H9 (cell line): Measurements from ENCODE around the gene FHOD3. TPM values are rescaled to one million over a fixed set of nuclear protein-coding genes. Genes with fewer than 3 reads are reported as not detected.

Experiments
- DNase-seq: peaks from one replicate; pipeline ENCODE4 v3.0.0-alpha.2; 2017
- H2AFZ ChIP-seq: one replicate; pipeline ENCODE4 v1.6.1; 2013; ENCODE audit warnings: mild to moderate bottlenecking, low read length, control low read depth, moderate library complexity
- H2AK5ac ChIP-seq: 2 replicates; pipeline ENCODE4 v1.6.1; 2013; ENCODE audit warnings: low read length, control low read depth, mixed read lengths; ENCODE audit not compliant: insufficient read length
- H2BK120ac ChIP-seq: one replicate; pipeline ENCODE4 v1.6.1; 2013; ENCODE audit warnings: low read depth, mild to moderate bottlenecking, low read length, control low read depth, inconsistent platforms; ENCODE audit not compliant: poor library complexity, severe bottlenecking
- H2BK12ac ChIP-seq: 2 replicates; pipeline ENCODE4 v1.6.1; 2013; ENCODE audit warnings: low read length, control low read depth, mixed read lengths, low read depth; ENCODE audit not compliant: insufficient read length
- H2BK15ac ChIP-seq: 2 replicates; pipeline ENCODE4 v1.6.1; 2013; ENCODE audit warnings: low read depth, low read length, control low read depth
- H2BK20ac ChIP-seq: one replicate; pipeline ENCODE4 v1.6.1; 2013; ENCODE audit warnings: low read depth, mild to moderate bottlenecking, low read length, control low read depth, inconsistent platforms; ENCODE audit not compliant: poor library complexity, severe bottlenecking
- H2BK5ac ChIP-seq: 2 replicates; pipeline ENCODE4 v1.6.1; 2013; ENCODE audit warnings: low read length, control low read depth, mixed read lengths; ENCODE audit not compliant: insufficient read length
- H3K14ac ChIP-seq: 2 replicates; pipeline ENCODE4 v1.6.1; 2013; ENCODE audit warnings: low read length, control low read depth; ENCODE audit not compliant: insufficient read depth
- H3K18ac ChIP-seq: 2 replicates; pipeline ENCODE4 v1.6.1; 2013; ENCODE audit warnings: low read depth, mild to moderate bottlenecking, mixed read lengths, low read length, control low read depth; ENCODE audit not compliant: insufficient read length
- H3K23ac ChIP-seq: 2 replicates; pipeline ENCODE4 v1.6.1; 2013; ENCODE audit warnings: low read length, control low read depth, mixed read lengths, low read depth; ENCODE audit not compliant: insufficient read length
- H3K23me2 ChIP-seq: 2 replicates; pipeline ENCODE4 v1.6.1; 2013; ENCODE audit warnings: low read depth, mild to moderate bottlenecking, mixed read lengths, low read length, control low read depth; ENCODE audit not compliant: insufficient read length, poor library complexity, severe bottlenecking
- H3K27ac ChIP-seq: 2 replicates; pipeline ENCODE4 v1.5.1; 2013; ENCODE audit warnings: low read length, control low read depth, mixed read lengths, low read depth; ENCODE audit not compliant: insufficient read length
- H3K27me3 ChIP-seq: 2 replicates; pipeline ENCODE4 v1.6.1; 2013; ENCODE audit warnings: low read length, control low read depth, inconsistent platforms; ENCODE audit not compliant: insufficient read depth
- H3K4ac ChIP-seq: 2 replicates; pipeline ENCODE4 v1.6.1; 2013; ENCODE audit warnings: low read depth, mild to moderate bottlenecking, control low read depth, inconsistent platforms, low read length, moderate library complexity
- H3K4me1 ChIP-seq: 2 replicates; pipeline ENCODE4 v1.6.1; 2013; ENCODE audit warnings: low read length, control low read depth, inconsistent platforms; ENCODE audit not compliant: insufficient read depth
- H3K4me2 ChIP-seq: 2 replicates; pipeline ENCODE4 v1.6.1; 2013; ENCODE audit warnings: low read length, control low read depth, mixed read lengths; ENCODE audit not compliant: insufficient read length, insufficient read depth
- H3K56ac ChIP-seq: 2 replicates; pipeline ENCODE4 v1.6.1; 2013; ENCODE audit warnings: low read depth, mild to moderate bottlenecking, mixed read lengths, low read length, control low read depth; ENCODE audit not compliant: insufficient read length
- H3K79me1 ChIP-seq: 2 replicates; pipeline ENCODE4 v1.6.1; 2013; ENCODE audit warnings: low read depth, mild to moderate bottlenecking, moderate library complexity, low read length, control low read depth, inconsistent platforms; ENCODE audit not compliant: insufficient read depth, poor library complexity, severe bottlenecking
- H3K79me2 ChIP-seq: 2 replicates; pipeline ENCODE4 v1.6.1; 2013; ENCODE audit warnings: low read length, control low read depth, inconsistent platforms; ENCODE audit not compliant: insufficient read depth
- H3K9ac ChIP-seq: 2 replicates; pipeline ENCODE4 v1.6.1; 2013; ENCODE audit warnings: low read length, control low read depth, mixed read lengths; ENCODE audit not compliant: insufficient read length; ENCODE audit errors: extremely low read depth
- H3K9me3 ChIP-seq: one replicate; pipeline ENCODE4 v1.6.1; 2013; ENCODE audit warnings: low read depth, low read length, inconsistent platforms; ENCODE audit not compliant: control insufficient read depth
- H3T11ph ChIP-seq: one replicate; pipeline ENCODE4 v1.6.1; 2013; ENCODE audit warnings: mild to moderate bottlenecking, low read length, control low read depth, inconsistent platforms
- H4K20me1 ChIP-seq: one replicate; pipeline ENCODE4 v1.6.1; 2013; ENCODE audit not compliant: control insufficient read depth, insufficient read length, insufficient read depth
- H4K5ac ChIP-seq: 2 replicates; pipeline ENCODE4 v1.6.1; 2013; ENCODE audit warnings: low read depth, mild to moderate bottlenecking, mixed read lengths, low read length, control low read depth; ENCODE audit not compliant: insufficient read length
- H4K8ac ChIP-seq: replicated peaks from 2 replicates; pipeline ENCODE4 v1.6.1; 2013; ENCODE audit warnings: low read length, control low read depth, mixed read lengths, low read depth; ENCODE audit not compliant: insufficient read length
- H4K91ac ChIP-seq: 2 replicates; pipeline ENCODE4 v1.6.1; 2013; ENCODE audit warnings: low read depth, mild to moderate bottlenecking, moderate library complexity, mixed read lengths, low read length, control low read depth; ENCODE audit not compliant: insufficient read length
- H3K27ac Mint-ChIP-seq, 3 experiments: 2 replicates in 2 of 3; 3 replicates in 1 of 3; pipeline ENCODE4 v1.8.0; 2020 to 2021; ENCODE audit warnings: mixed read lengths in 3 of 3, mild to moderate bottlenecking in 1 of 3, moderate library complexity in 1 of 3
- H3K27me3 Mint-ChIP-seq: 2 replicates; pipeline ENCODE4 v1.8.0; 2021; ENCODE audit warnings: low read depth, mild to moderate bottlenecking, moderate library complexity, mixed read lengths
- H3K36me3 Mint-ChIP-seq, 3 experiments: 2 replicates in 2 of 3; 3 replicates in 1 of 3; pipeline ENCODE4 v1.8.0; 2020 to 2021; ENCODE audit warnings: low read depth in 3 of 3, mixed read lengths in 3 of 3; ENCODE audit not compliant: insufficient read depth in 1 of 3
- H3K4me1 Mint-ChIP-seq, 2 experiments: 2 replicates each; pipeline ENCODE4 v1.8.0; 2020; ENCODE audit warnings: mixed read lengths in 2 of 2
- H3K4me3 Mint-ChIP-seq, 2 experiments: 2 replicates in 1 of 2; 3 replicates in 1 of 2; pipeline ENCODE4 v1.8.0; 2020 to 2021; ENCODE audit warnings: mild to moderate bottlenecking in 2 of 2, mixed read lengths in 2 of 2, moderate library complexity in 1 of 2
- H3K9me3 Mint-ChIP-seq, 2 experiments: 2 replicates in 1 of 2; 3 replicates in 1 of 2; pipeline ENCODE4 v1.8.0; 2020; ENCODE audit warnings: mild to moderate bottlenecking in 2 of 2, mixed read lengths in 2 of 2, moderate library complexity in 1 of 2
- WGBS: extraction: QIAGEN DNeasy Blood & Tissue Kit; methylation state at CpG from one replicate; pipeline ENCODE4 v1.1.7; 2013; ENCODE audit warnings: missing lambda C conversion rate, low lambda C conversion rate, mixed read lengths; ENCODE audit not compliant: insufficient read length; ENCODE audit errors: extremely low coverage; 5-methylcytosine and 5-hydroxymethylcytosine counted together
- total RNA-seq: library from RNA; stranded (reverse); gene quantifications from 2 replicates; pipeline ENCODE4 v1.2.1, GENCODE V29; 2021
- TF ChIP-seq, protein P1 (sequence below): fragments of 200-600 bp; sonication (generic); conservative IDR thresholded peaks from 3 replicates; pipeline ENCODE4 v1.8.0; 2021; ENCODE audit warnings: antibody characterized with exemption, mild to moderate bottlenecking

The FHOD3 gene
- total RNA-seq, 1 experiment from 2014 or later: 8.0 TPM

DNA sequence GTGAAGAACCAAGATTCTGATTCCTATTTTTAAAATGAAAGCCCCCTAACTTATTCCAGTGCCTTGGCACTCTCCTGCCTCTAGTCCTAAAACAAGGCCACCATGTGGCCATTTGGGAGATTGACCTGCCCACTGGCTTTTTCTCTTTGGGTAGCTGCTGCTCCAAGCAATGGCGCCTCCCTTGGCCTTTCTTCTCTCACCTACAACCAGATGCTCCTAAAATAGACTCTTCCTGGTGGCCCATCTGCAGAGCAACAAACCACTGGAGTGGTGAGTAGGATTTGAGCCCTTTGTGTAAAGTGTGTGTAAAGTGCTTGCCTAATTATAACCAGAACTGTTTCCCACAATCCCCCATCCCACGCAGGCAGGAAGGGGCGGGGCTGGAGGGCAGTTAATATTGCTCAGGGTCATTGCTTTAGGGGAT lies 114.2 kb downstream of the FHOD3 start:
- TF ChIP-seq, protein P1, sequence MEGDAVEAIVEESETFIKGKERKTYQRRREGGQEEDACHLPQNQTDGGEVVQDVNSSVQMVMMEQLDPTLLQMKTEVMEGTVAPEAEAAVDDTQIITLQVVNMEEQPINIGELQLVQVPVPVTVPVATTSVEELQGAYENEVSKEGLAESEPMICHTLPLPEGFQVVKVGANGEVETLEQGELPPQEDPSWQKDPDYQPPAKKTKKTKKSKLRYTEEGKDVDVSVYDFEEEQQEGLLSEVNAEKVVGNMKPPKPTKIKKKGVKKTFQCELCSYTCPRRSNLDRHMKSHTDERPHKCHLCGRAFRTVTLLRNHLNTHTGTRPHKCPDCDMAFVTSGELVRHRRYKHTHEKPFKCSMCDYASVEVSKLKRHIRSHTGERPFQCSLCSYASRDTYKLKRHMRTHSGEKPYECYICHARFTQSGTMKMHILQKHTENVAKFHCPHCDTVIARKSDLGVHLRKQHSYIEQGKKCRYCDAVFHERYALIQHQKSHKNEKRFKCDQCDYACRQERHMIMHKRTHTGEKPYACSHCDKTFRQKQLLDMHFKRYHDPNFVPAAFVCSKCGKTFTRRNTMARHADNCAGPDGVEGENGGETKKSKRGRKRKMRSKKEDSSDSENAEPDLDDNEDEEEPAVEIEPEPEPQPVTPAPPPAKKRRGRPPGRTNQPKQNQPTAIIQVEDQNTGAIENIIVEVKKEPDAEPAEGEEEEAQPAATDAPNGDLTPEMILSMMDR: peak; percentile 81
- Histone ChIP-seq H3K56ac (no peak overlapping the region), H2BK20ac (no peak overlapping the region), H4K91ac (no peak overlapping the region), H3T11ph (no peak overlapping the region), H2AFZ (no peak overlapping the region), H3K9me3 (no peaks in the 10 kb centered on the region), H4K5ac (no peak overlapping the region), H3K14ac (no peak overlapping the region), H4K8ac (no peak overlapping the region), H4K20me1 (no peaks in the 10 kb centered on the region), H3K18ac (no peak overlapping the region), H2BK12ac (no peak overlapping the region), H2BK15ac (no peak overlapping the region), H3K9ac (no peak overlapping the region), H3K23me2 (no peaks in the 10 kb centered on the region), H3K23ac (no peak overlapping the region), H2BK5ac (no peak overlapping the region), H3K79me2 (no peaks in the 10 kb centered on the region), H2BK120ac (no peak overlapping the region), H3K4ac (no peak overlapping the region), H2AK5ac (no peak overlapping the region), H3K27me3 (no peaks in the 10 kb centered on the region), H3K4me2 (no peak overlapping the region), H3K27ac (no peak overlapping the region), H3K4me1 (no peaks in the 10 kb centered on the region), H3K79me1 (no peaks in the 10 kb centered on the region)
- DNase-seq: peak; percentile 78
- WGBS: no CpG with 5 or more reads among the region's 3 CpGs
- Mint-ChIP-seq H3K27me3 (no peaks in the 10 kb centered on the region), H3K4me1 (peaks cover 2 to 10% of the 10 kb centered on the region in 2 experiments), H3K27ac (peak overlapping the region in 2 of 3 experiments; percentile 13 to 82; a peak in 1 of 7 replicates), H3K36me3 (no peaks in the 10 kb centered on the region; a peak in 1 of 7 replicates), H3K4me3 (no peak overlapping the region), H3K9me3 (no peaks in the 10 kb centered on the region; a peak in 1 of 5 replicates)
